ENCODE results near the gene RUFY3. TPM values are rescaled to one million over a fixed set of nuclear protein-coding genes. Genes with fewer than 3 reads are reported as not detected.

Gene RUFY3
- total and polyA plus RNA-seq, 4 donors = 9.2 to 35.2 (median 15.0) TPM

DNA sequence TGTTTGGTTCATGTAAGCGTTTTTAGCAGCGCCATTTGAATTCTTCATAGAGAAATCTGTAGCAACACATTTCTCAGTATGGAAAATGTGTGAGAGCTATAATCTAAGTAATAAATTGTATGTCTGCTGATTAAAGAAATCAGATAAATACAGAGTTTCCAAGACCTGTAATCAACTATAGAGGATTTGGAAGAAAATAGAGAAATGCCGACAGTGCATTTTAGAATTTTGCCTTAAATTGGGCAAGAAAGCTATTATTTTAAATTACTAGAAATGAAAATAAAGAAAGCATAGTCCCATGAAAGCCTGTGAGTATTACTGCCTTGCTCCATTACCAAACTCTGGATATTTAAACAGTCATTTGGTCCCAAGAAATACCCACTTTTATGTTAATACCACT is 2.7 kb downstream of the RUFY3 start:
- WGBS = 99% methylated on average over 3 of the region's 3 CpGs
- no peak overlapping the region for H3K4me3 ChIP-seq (ENCODE audit: low read depth in 1 of 3, low read length in 3 of 3)
- TF ChIP-seq TAF1 (conservative IDR thresholded peaks at IDR 0.05) (no peak), REST (IDR thresholded peaks at IDR 0.05) (no peak), RXRA (IDR thresholded peaks at IDR 0.05) (no peak), NR2F2 (IDR thresholded peaks at IDR 0.05) (no peak), HNF4G (IDR thresholded peaks at IDR 0.05) (no peak), JUND (IDR thresholded peaks at IDR 0.05) (no peak), YY1 (IDR thresholded peaks at IDR 0.05) (no peak), EGR1 (IDR thresholded peaks at IDR 0.05; ENCODE audit: low read depth in 2 of 2) (no peak), HNF4A (conservative IDR thresholded peaks at IDR 0.05) (no peak), FOXA2 (IDR thresholded peaks at IDR 0.05) (no peak), RAD21 (IDR thresholded peaks at IDR 0.05) (no peak), FOXA1 (IDR thresholded peaks at IDR 0.05) (no peak), ATF3 (IDR thresholded peaks at IDR 0.05) (no peak), SP1 (IDR thresholded peaks at IDR 0.05) (no peak)
- TF ChIP-seq, protein P1, sequence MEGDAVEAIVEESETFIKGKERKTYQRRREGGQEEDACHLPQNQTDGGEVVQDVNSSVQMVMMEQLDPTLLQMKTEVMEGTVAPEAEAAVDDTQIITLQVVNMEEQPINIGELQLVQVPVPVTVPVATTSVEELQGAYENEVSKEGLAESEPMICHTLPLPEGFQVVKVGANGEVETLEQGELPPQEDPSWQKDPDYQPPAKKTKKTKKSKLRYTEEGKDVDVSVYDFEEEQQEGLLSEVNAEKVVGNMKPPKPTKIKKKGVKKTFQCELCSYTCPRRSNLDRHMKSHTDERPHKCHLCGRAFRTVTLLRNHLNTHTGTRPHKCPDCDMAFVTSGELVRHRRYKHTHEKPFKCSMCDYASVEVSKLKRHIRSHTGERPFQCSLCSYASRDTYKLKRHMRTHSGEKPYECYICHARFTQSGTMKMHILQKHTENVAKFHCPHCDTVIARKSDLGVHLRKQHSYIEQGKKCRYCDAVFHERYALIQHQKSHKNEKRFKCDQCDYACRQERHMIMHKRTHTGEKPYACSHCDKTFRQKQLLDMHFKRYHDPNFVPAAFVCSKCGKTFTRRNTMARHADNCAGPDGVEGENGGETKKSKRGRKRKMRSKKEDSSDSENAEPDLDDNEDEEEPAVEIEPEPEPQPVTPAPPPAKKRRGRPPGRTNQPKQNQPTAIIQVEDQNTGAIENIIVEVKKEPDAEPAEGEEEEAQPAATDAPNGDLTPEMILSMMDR (IDR thresholded peaks at IDR 0.05; ENCODE audit: low read depth, low read length, missing input control) = no peak
- TF ChIP-seq, protein P2, sequence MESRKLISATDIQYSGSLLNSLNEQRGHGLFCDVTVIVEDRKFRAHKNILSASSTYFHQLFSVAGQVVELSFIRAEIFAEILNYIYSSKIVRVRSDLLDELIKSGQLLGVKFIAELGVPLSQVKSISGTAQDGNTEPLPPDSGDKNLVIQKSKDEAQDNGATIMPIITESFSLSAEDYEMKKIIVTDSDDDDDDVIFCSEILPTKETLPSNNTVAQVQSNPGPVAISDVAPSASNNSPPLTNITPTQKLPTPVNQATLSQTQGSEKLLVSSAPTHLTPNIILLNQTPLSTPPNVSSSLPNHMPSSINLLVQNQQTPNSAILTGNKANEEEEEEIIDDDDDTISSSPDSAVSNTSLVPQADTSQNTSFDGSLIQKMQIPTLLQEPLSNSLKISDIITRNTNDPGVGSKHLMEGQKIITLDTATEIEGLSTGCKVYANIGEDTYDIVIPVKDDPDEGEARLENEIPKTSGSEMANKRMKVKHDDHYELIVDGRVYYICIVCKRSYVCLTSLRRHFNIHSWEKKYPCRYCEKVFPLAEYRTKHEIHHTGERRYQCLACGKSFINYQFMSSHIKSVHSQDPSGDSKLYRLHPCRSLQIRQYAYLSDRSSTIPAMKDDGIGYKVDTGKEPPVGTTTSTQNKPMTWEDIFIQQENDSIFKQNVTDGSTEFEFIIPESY (IDR thresholded peaks at IDR 0.05) = no peak
- TF ChIP-seq, protein P3, sequence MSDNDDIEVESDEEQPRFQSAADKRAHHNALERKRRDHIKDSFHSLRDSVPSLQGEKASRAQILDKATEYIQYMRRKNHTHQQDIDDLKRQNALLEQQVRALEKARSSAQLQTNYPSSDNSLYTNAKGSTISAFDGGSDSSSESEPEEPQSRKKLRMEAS (IDR thresholded peaks at IDR 0.05) = no peak

GRCh38 chr4:70725633-70726032 is 3.9 kb downstream of the RUFY3 start:
- Histone ChIP-seq H3K27ac (ENCODE audit: low read depth in 1 of 2, low read length in 2 of 2) (no peak overlapping the region), H3K36me3 (ENCODE audit: control insufficient read depth in 4 of 4, insufficient read depth in 3 of 4, low read depth in 1 of 4, low read length in 3 of 4) (no peaks in the 10 kb centered on the region), H3K4me1 (ENCODE audit: control insufficient read depth in 4 of 4, insufficient read depth in 4 of 4, low read length in 3 of 4) (no peaks in the 10 kb centered on the region), H3K9ac (ENCODE audit: low read depth in 1 of 2, low read length in 2 of 2) (no peak overlapping the region), H3K27me3 (ENCODE audit: control insufficient read depth in 4 of 4, insufficient read depth in 4 of 4, low read length in 3 of 4) (no peaks in the 10 kb centered on the region), H3K9me3 (ENCODE audit: control insufficient read depth in 4 of 4, low read length in 3 of 4) (no peaks in the 10 kb centered on the region), H3K4me3 (ENCODE audit: low read depth in 1 of 3, low read length in 3 of 3) (no peak overlapping the region)
- WGBS = 90% methylated on average over 1 of the region's 1 CpG
- no peak for DNase-seq (ENCODE audit: low spot score)
- TF ChIP-seq, protein P2 (IDR thresholded peaks at IDR 0.05) = no peak
- TF ChIP-seq ATF3 (IDR thresholded peaks at IDR 0.05) = no peak
- TF ChIP-seq, protein P1 (IDR thresholded peaks at IDR 0.05; ENCODE audit: low read depth, low read length, missing input control) = no peak
- TF ChIP-seq, protein P3 (IDR thresholded peaks at IDR 0.05) = no peak
- no peak for TF ChIP-seq SP1 (IDR thresholded peaks at IDR 0.05)
- no peak for TF ChIP-seq JUND (IDR thresholded peaks at IDR 0.05)
- no peak for TF ChIP-seq YY1 (IDR thresholded peaks at IDR 0.05)
- no peak for TF ChIP-seq HNF4A (conservative IDR thresholded peaks at IDR 0.05)
- no peak for TF ChIP-seq RAD21 (IDR thresholded peaks at IDR 0.05)
- no peak for TF ChIP-seq FOXA2 (IDR thresholded peaks at IDR 0.05)
- TF ChIP-seq NR2F2 (IDR thresholded peaks at IDR 0.05) = no peak
- TF ChIP-seq HNF4G (IDR thresholded peaks at IDR 0.05) = no peak

More for the DNA sequence above, 2.7 kb downstream of the RUFY3 start:
- Histone ChIP-seq H3K27ac (ENCODE audit: low read depth in 1 of 2, low read length in 2 of 2) (no peak overlapping the region), H3K9ac (ENCODE audit: low read depth in 1 of 2, low read length in 2 of 2) (no peak overlapping the region), H3K4me1 (ENCODE audit: control insufficient read depth in 4 of 4, insufficient read depth in 4 of 4, low read length in 3 of 4) (no peaks in the 10 kb centered on the region), H3K27me3 (ENCODE audit: control insufficient read depth in 4 of 4, insufficient read depth in 4 of 4, low read length in 3 of 4) (no peaks in the 10 kb centered on the region), H3K36me3 (ENCODE audit: control insufficient read depth in 4 of 4, insufficient read depth in 3 of 4, low read depth in 1 of 4, low read length in 3 of 4) (no peaks in the 10 kb centered on the region), H3K9me3 (ENCODE audit: control insufficient read depth in 4 of 4, low read length in 3 of 4) (no peaks in the 10 kb centered on the region)
- no peak for DNase-seq (ENCODE audit: low spot score)
